Mesothelial cell of epicardium (in vitro differentiated cells): Measurements from ENCODE around the gene CSAD. TPM values are rescaled to one million over a fixed set of nuclear protein-coding genes. Genes with fewer than 3 reads are reported as not detected.
A peak's percentile ranks its signal among the peaks of the same experiment; 100 is the strongest.

Experiments
- DNase-seq, 2 experiments: peaks; one replicate each; pipeline ENCODE4 v3.0.0; 2021; ENCODE audit warnings: low spot score in 2 of 2; ENCODE audit not compliant: unreplicated experiment in 2 of 2
- H3K27ac Mint-ChIP-seq: 2 replicates; pipeline ENCODE4 v1.8.0; 2021; ENCODE audit warnings: mixed read lengths
- H3K27me3 Mint-ChIP-seq: 2 replicates; pipeline ENCODE4 v1.8.0; 2021; ENCODE audit warnings: low read depth, mixed read lengths
- H3K36me3 Mint-ChIP-seq: 2 replicates; pipeline ENCODE4 v1.8.0; 2021; ENCODE audit warnings: mixed read lengths
- H3K4me1 Mint-ChIP-seq: 2 replicates; pipeline ENCODE4 v1.8.0; 2021; ENCODE audit warnings: mixed read lengths
- H3K4me3 Mint-ChIP-seq: 2 replicates; pipeline ENCODE4 v1.8.0; 2021; ENCODE audit warnings: mild to moderate bottlenecking, moderate library complexity, mixed read lengths
- H3K9me3 Mint-ChIP-seq: 2 replicates; pipeline ENCODE4 v1.8.0; 2021; ENCODE audit warnings: mixed read lengths
- total RNA-seq: library from RNA; stranded (reverse); gene quantifications from 3 replicates; pipeline ENCODE4 v1.2.1, GENCODE V29; 2021
- TF ChIP-seq, protein P1 (sequence below): fragments of 200-600 bp; sonication (generic); IDR thresholded peaks from one replicate; pipeline ENCODE4 v1.5.0; 2021; ENCODE audit warnings: antibody characterized with exemption; ENCODE audit not compliant: unreplicated experiment

CSAD gene
- total RNA-seq, 1 donor from 2014 or later: 129 TPM

DNA sequence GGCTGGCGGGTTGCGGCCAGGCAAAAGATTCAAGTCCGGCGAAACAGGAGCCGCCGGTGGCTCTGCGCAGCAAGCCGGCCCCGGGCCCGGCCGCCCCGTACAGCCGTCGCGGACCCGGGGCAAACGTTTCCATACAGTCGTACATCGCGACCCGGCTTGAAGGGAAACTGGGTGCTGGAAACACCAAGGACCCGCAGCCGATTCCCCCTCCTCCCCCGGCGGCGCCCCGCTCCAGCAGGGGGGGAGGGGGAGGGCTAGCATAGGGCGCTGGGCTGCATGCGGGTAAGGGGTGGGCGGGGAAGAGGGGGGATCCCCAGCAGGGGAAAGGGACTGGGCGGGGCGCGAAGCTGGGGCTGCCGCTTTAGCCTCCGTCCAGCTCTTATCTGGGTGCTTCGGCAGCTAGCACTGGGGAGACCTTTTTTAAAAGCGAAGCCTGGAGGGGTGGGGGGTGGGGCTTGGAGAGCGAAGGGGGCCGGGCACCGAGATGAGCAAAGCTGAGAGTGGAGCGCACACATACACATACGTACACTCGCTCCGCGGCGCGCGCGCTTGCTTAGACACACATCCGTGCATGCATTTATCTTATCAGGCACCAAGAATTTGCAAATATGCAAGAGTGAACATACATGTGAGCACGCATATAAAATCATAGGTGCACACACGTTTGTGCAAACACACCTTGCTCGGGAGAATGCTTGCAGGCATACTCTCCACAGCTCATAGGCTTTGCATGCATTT is 39.4 kb upstream of the CSAD start:
- Mint-ChIP-seq H3K27me3 (no peaks in the 10 kb centered on the region), H3K27ac (peak overlapping the region; percentile 99), H3K9me3 (no peaks in the 10 kb centered on the region), H3K4me1 (peaks cover 69% of the 10 kb centered on the region), H3K4me3 (peak overlapping the region; percentile 94), H3K36me3 (no peaks in the 10 kb centered on the region)
- TF ChIP-seq, protein P1, sequence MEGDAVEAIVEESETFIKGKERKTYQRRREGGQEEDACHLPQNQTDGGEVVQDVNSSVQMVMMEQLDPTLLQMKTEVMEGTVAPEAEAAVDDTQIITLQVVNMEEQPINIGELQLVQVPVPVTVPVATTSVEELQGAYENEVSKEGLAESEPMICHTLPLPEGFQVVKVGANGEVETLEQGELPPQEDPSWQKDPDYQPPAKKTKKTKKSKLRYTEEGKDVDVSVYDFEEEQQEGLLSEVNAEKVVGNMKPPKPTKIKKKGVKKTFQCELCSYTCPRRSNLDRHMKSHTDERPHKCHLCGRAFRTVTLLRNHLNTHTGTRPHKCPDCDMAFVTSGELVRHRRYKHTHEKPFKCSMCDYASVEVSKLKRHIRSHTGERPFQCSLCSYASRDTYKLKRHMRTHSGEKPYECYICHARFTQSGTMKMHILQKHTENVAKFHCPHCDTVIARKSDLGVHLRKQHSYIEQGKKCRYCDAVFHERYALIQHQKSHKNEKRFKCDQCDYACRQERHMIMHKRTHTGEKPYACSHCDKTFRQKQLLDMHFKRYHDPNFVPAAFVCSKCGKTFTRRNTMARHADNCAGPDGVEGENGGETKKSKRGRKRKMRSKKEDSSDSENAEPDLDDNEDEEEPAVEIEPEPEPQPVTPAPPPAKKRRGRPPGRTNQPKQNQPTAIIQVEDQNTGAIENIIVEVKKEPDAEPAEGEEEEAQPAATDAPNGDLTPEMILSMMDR: no peak
- peak in 1 of 2 experiments; percentile 62 for DNase-seq

DNA sequence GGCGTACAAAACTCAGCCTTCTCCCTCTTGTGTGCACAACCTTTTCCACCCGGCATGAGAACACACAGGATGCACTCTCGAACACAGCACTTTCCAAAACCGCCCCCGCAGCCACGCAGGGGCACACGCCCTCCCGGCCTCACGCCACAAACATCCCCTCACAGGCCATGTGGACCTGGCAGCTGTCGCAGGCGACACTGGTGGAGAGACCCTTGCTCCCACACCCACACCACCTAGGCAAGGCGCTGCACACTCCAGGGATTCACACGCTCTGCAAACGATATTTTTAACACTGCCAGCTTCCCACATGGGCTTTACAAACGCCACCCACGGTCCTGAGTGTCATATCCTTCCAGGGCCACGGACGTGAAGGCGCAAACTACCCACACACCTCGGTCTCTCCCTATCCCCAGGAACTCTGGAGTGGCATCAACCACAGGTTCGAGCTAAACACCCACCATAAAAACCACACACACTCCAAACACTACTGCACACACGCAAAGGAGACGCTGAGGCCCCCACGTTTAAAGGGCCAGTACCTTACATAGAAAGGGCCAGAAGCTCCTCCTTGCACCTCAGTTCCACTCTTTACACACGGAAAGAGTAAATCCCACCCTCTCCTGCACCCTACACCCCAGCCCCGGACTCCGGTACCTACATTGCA is 38.7 kb upstream of the CSAD start:
- TF ChIP-seq, protein P1: no peak
- Mint-ChIP-seq H3K27me3 (no peaks in the 10 kb centered on the region), H3K4me1 (peaks cover 62% of the 10 kb centered on the region), H3K4me3 (peak overlapping the region; percentile 94), H3K36me3 (no peaks in the 10 kb centered on the region), H3K9me3 (no peaks in the 10 kb centered on the region), H3K27ac (peak overlapping the region; percentile 85)
- DNase-seq: no peak

DNA sequence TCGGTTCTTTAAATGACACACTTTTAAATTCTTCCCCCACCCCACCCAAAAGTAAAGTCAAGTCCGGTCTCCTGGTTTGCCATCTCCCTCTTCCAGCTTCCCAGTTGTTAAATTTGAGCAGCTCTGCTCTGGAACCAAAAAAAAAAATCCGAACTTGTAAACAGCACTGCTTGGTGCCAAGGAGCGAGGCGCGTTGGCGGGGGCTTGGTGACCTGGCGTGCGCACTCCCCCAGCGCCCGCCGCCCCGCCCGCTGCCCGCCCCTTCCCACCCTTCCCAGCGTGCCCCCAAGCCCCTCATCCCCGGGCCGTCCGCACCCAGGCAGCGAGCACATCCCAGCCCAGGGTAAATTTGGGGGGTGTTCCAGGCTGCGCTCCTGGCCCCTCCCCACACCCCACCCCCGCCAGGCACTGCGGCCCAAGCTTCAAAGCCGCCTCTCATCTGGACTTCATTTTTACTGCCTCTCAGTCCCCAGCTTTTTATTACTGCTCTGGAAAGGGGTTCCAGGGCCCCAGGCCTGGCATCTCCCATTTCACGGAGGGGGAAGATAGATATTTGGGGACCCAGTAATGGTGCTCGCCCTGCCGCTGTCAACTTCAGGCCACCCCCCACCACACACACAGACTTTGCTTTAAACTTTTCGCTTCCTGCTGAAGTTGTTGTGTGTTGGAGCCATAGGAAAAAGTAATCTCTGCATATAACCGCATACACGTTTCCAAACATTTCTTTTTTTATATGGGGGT is 38.0 kb upstream of the CSAD start:
- Mint-ChIP-seq H3K9me3 (no peaks in the 10 kb centered on the region), H3K27me3 (no peaks in the 10 kb centered on the region), H3K27ac (peak overlapping the region; percentile 91), H3K36me3 (peaks cover under 1% of the 10 kb centered on the region), H3K4me1 (peaks cover 55% of the 10 kb centered on the region), H3K4me3 (peak overlapping the region; percentile 94)
- no peak for DNase-seq
- TF ChIP-seq, protein P1: no peak

DNA sequence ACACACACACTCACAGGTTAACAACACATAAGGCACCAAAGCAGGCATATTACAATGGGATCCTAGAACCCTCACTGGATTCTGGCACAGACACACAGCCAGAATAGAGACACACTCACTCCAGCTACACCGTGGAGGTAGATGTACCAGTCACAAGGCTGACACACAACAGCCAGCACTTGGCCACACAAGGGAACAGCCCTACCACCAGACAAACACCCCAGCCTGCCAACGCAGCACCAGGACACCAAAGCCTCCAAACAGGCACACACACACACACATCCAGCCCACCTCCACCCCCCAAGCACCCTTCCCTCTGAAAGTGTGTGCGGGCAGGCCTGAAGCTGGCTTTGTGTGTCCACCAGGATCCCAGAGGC is 37.2 kb upstream of the CSAD start:
- Mint-ChIP-seq H3K4me1 (peaks cover 52% of the 10 kb centered on the region), H3K36me3 (peaks cover 8% of the 10 kb centered on the region), H3K9me3 (no peaks in the 10 kb centered on the region), H3K27me3 (no peaks in the 10 kb centered on the region), H3K27ac (peak overlapping the region; percentile 91), H3K4me3 (peak overlapping the region; percentile 94)
- no peak for DNase-seq
- TF ChIP-seq, protein P1: no peak

DNA sequence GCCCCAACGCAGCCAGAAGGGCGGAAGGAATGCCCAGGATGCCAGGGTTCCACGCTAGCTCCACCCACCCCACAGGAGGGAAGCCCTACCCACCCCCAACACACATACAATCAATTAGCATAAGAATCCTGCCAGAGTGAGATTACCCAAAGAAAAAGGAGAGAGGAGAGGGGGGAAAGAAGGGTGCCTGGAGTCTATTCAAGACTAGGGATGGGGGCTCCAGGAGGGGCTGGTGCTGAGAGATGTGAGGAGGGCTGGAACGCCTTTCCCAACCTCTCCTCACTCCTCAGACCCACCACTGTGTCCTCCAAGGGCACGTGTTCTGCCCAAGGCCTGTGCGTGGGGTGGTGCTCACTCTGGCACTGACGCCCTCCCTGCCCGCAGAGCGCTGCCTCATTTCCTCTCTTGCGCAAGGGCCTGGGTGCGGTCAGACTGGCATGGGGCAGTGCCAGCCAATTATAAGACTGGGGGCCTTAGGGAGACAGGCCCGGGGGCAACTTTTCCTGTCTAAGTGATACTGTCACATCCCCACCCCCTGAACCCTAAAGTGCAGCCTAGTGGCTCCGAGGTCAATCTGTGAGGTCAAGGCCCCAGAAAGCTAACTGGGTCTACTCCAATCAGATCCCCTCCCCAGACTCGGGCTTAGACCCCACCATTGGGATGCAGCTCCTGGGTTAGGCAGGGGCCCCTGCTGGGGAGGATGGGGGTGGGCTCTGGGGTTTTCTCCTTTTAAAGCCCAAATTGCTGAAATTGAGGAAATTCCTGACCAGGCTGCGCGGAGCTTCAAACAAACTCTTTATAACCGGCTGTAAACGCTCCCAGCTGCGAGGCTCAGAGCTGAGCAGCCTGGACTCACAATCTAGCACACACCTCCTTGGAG is 36.6 kb upstream of the CSAD start:
- TF ChIP-seq, protein P1: no peak

More for the DNA sequence above, 36.6 kb upstream of the CSAD start:
- Mint-ChIP-seq H3K9me3 (no peaks in the 10 kb centered on the region), H3K4me3 (peak overlapping the region; percentile 94), H3K27ac (peak overlapping the region; percentile 91), H3K36me3 (peaks cover 8% of the 10 kb centered on the region), H3K27me3 (no peaks in the 10 kb centered on the region), H3K4me1 (peaks cover 46% of the 10 kb centered on the region)
- no peak for DNase-seq
